NCI-H345 treated with DMSO at 0.1 percent for 48 hours (cell line): Measurements from ENCODE around the gene TEAD2.

Experiments
- DNase-seq: peaks from one replicate; lab custom pipeline; 2025; ENCODE audit not compliant: unreplicated experiment; lab: John Stamatoyannopoulos, UW

The TEAD2 gene

GRCh38 chr19:49362048-49362928 lies at the start of gene TEAD2:
Gene TEAD2 (minus strand): TSS chr19:49362416. CDS start chr19:49360075, 2,341 bp downstream.
- no peak for DNase-seq

GRCh38 chr19:49411681-49412326 lies 49.6 kb upstream of the TEAD2 start:
- DNase-seq = no peak

- DNase-seq = no peak
Observed at GRCh38 chr19:49409441-49410029, 47.3 kb upstream of the TEAD2 start.

GRCh38 chr19:49408816-49409440 lies 46.7 kb upstream of the TEAD2 start:
- no peak for DNase-seq

GRCh38 chr19:49407482-49408015 lies 45.3 kb upstream of the TEAD2 start:
- DNase-seq = no peak

GRCh38 chr19:49407079-49407478 lies 44.9 kb upstream of the TEAD2 start:
- no peak for DNase-seq

- peak; percentile 61 for DNase-seq
Observed at GRCh38 chr19:49403404-49404187, 41.4 kb upstream of the TEAD2 start.

- DNase-seq = no peak
Observed at GRCh38 chr19:49400029-49400428, 37.8 kb upstream of the TEAD2 start.

GRCh38 chr19:49398931-49399330 lies 36.7 kb upstream of the TEAD2 start:
- DNase-seq = no peak

- DNase-seq = no peak
Observed at GRCh38 chr19:49398001-49398615, 35.9 kb upstream of the TEAD2 start.

- no peak for DNase-seq
Observed at GRCh38 chr19:49396738-49397505, 34.7 kb upstream of the TEAD2 start.

- DNase-seq = no peak
Observed at GRCh38 chr19:49395581-49396407, 33.6 kb upstream of the TEAD2 start.

- no peak for DNase-seq
Observed at GRCh38 chr19:49393881-49394280, 31.7 kb upstream of the TEAD2 start.

GRCh38 chr19:49391581-49392399 lies 29.6 kb upstream of the TEAD2 start:
- peak; percentile 64 for DNase-seq

GRCh38 chr19:49390929-49391359 lies 28.7 kb upstream of the TEAD2 start:
- DNase-seq = no peak

GRCh38 chr19:49390131-49390928 lies 28.1 kb upstream of the TEAD2 start:
- DNase-seq = no peak

- DNase-seq = no peak
Observed at GRCh38 chr19:49389406-49389805, 27.2 kb upstream of the TEAD2 start.
